ENCODE results near the gene GLOD5. TPM values are rescaled to one million over a fixed set of nuclear protein-coding genes. Genes with fewer than 3 reads are reported as not detected.
A peak's percentile ranks its signal among the peaks of the same experiment; 100 is the strongest.

Gene GLOD5
- total and polyA plus RNA-seq, 9 of the 15 experiments (the other 6 are each of a cell fraction or from before 2014, with no cell fraction given): 0.27 to 4.4 (median 2.2) TPM

- in situ Hi-C loops (cut with MboI): no loop called here
- POLR2A ChIA-PET: interaction anchor here (1.0 kb wide), 1 partner anchor 17 kb away, joined by 4 read pairs; no protein-coding TSS in a partner anchor
Observed at GRCh38 chrX:48813644-48814043, 52.1 kb downstream of the GLOD5 start.

More at GRCh38 chrX:48813644-48814043, 52.1 kb downstream of the GLOD5 start:
- ATAC-seq (no peak), DNase-seq (ENCODE audit: extremely low read depth in 1 of 4, low spot score in 3 of 4) (peak in 1 of 4 experiments; percentile 17), FAIRE-seq (no peak)
- TF ChIP-seq SRSF7 (optimal IDR thresholded peaks at IDR 0.05; ENCODE audit: low read depth, low read length) (no peak), ZNF239 (CRISPR knock-in tag; IDR thresholded peaks at IDR 0.05) (no peak), ZNF780A (CRISPR knock-in tag; IDR thresholded peaks at IDR 0.05) (no peak), KLF13 (tag; IDR thresholded peaks at IDR 0.05; ENCODE audit: borderline replicate concordance, low read depth) (no peak), ZNF586 (CRISPR knock-in tag; conservative IDR thresholded peaks at IDR 0.05) (no peak), GTF3C2 (IDR thresholded peaks at IDR 0.05; ENCODE audit: borderline replicate concordance, extremely low read depth, insufficient read length) (no peak), NFIX (CRISPR knock-in tag; IDR thresholded peaks at IDR 0.05; ENCODE audit: low read depth) (no peak), ZNF707 (CRISPR knock-in tag; conservative IDR thresholded peaks at IDR 0.05) (no peak), PYGO2 (tag; IDR thresholded peaks at IDR 0.05) (no peak), CREBBP (IDR thresholded peaks at IDR 0.05; ENCODE audit: low read depth, low read length) (no peak), ZNF263 (CRISPR knock-in tag; IDR thresholded peaks at IDR 0.05; ENCODE audit: borderline replicate concordance) (no peak), ARNT (IDR thresholded peaks at IDR 0.05) (no peak), RB1 (IDR thresholded peaks at IDR 0.05; ENCODE audit: low read depth) (no peak), MAFF (IDR thresholded peaks at IDR 0.05; ENCODE audit: low read length) (no peak), SMARCB1 (IDR thresholded peaks at IDR 0.05; ENCODE audit: insufficient read length, low read depth) (no peak), POU5F1 (IDR thresholded peaks at IDR 0.05; ENCODE audit: borderline replicate concordance, low read depth, low read length, partially characterized antibody) (no peak)
- no TSS peak for BruUV-seq (replicated peaks)
- H3K9ac ChIP-seq (ENCODE audit: insufficient read depth in 1 of 2, low read depth in 2 of 2, low read length in 2 of 2): peak overlapping the region in 1 of 2 experiments; percentile 33; a peak in 1 of 4 replicates
- no peaks in the 10 kb centered on the region for H3K9me1 ChIP-seq (ENCODE audit: control insufficient read depth, insufficient read depth, low read length)
- no peaks in the 10 kb centered on the region for H3K27me3 ChIP-seq (ENCODE audit: control insufficient read depth in 2 of 2, insufficient read depth in 2 of 2, low read length in 2 of 2)
- H3K4me1 ChIP-seq (replicated peaks in 1 of 2; ENCODE audit: control insufficient read depth in 2 of 2, insufficient read depth in 2 of 2, low read length in 2 of 2): peaks cover 5 to 12% of the 10 kb centered on the region in 2 experiments; a peak in 4 of 5 replicates
- H3K36me3 ChIP-seq (ENCODE audit: control insufficient read depth, insufficient read depth, low read length): peaks cover 27% of the 10 kb centered on the region; the same call in 2 of the 3 replicates
- no peak overlapping the region for H3K4me3 ChIP-seq
- no peak overlapping the region for H3K27ac ChIP-seq (ENCODE audit: extremely low read depth, low read depth, low read length)
- H3K4me2 ChIP-seq (ENCODE audit: insufficient read depth, low read length): no peak overlapping the region
- CTCF ChIA-PET (ENCODE audit: low intra/inter-chr PET ratio): no interaction called here
- H3K79me2 ChIP-seq (ENCODE audit: control insufficient read depth, insufficient read depth, low read length): no peaks in the 10 kb centered on the region
- no peaks in the 10 kb centered on the region for H4K20me1 ChIP-seq (replicated peaks; ENCODE audit: control insufficient read depth, insufficient read depth, low read length)
- intact Hi-C loops (cut with micrococcal nuclease): no loop called here
- 77% methylated on average over 7 of the region's 8 CpGs for WGBS (ENCODE audit: insufficient coverage, low coverage, missing lambda C conversion rate)
- H3K9me3 ChIP-seq (replicated peaks; ENCODE audit: control insufficient read depth, insufficient read depth, low read depth, low read length): no peaks in the 10 kb centered on the region
- H2AFZ ChIP-seq (ENCODE audit: low read depth, low read length): no peak overlapping the region
